ENCODE measurements around the gene GAS5. TPM values are rescaled to one million over a fixed set of nuclear protein-coding genes. Genes with fewer than 3 reads are reported as not detected.
A peak's percentile ranks its signal among the peaks of the same experiment; 100 is the strongest.

The GAS5 gene
- total and polyA plus RNA-seq, 9 of the 15 experiments (the other 6 are each of a cell fraction or from before 2014, with no cell fraction given), result 565 to 1,860 (median 1,006) TPM

GRCh38 chr1:173866413-173867115 is 1.2 kb downstream of the GAS5 start:
- peak overlapping the region; percentile 86 for H3K4me3 ChIP-seq
- no peaks in the 10 kb centered on the region; a peak in 1 of 5 replicates for H3K27me3 ChIP-seq (ENCODE audit: control insufficient read depth in 2 of 2, insufficient read depth in 2 of 2, low read length in 2 of 2)
- BruUV-seq (replicated peaks), result no TSS peak
- TF ChIP-seq SMARCA4 (IDR thresholded peaks at IDR 0.05), result peak; percentile 37; the same call in 1 of the 2 replicates
- TF ChIP-seq SIRT6 (IDR thresholded peaks at IDR 0.05; ENCODE audit: low read depth, low read length), result peak; percentile 37
- TF ChIP-seq RBM22 (IDR thresholded peaks at IDR 0.05; ENCODE audit: low read depth, low read length, poor library complexity, severe bottlenecking), result peak; percentile 23
- 0 out of 2 replicates have a peak, but pooled peaks have one; percentile 59 for TF ChIP-seq HDGF (IDR thresholded peaks at IDR 0.05)
- TF ChIP-seq TRIM25 (IDR thresholded peaks at IDR 0.05; ENCODE audit: borderline replicate concordance), result peak; percentile 27; the same call in 1 of the 2 replicates
- no peak for TF ChIP-seq PTBP1 (IDR thresholded peaks at IDR 0.05; ENCODE audit: low read depth, low read length)
- no peak for TF ChIP-seq C11orf30 (IDR thresholded peaks at IDR 0.05; ENCODE audit: low read depth)
- 0 out of 2 replicates have a peak, but pooled peaks have one; percentile 37 for TF ChIP-seq ZBTB26 (CRISPR knock-in tag; IDR thresholded peaks at IDR 0.05)
- peak; percentile 45 for TF ChIP-seq SMAD1 (IDR thresholded peaks at IDR 0.05; ENCODE audit: low read depth, low read length, partially characterized antibody)
- no peak for TF ChIP-seq PHTF2 (CRISPR knock-in tag; IDR thresholded peaks at IDR 0.05)
- TF ChIP-seq POLR2A (conservative IDR thresholded peaks at IDR 0.05), result peak; percentile 29
- TF ChIP-seq U2AF1 (optimal IDR thresholded peaks at IDR 0.05; ENCODE audit: low read depth, low read length), result peak; percentile 80
- peak; percentile 24; the same call in 1 of the 2 replicates for TF ChIP-seq TEAD4 (IDR thresholded peaks at IDR 0.05; ENCODE audit: low read length)
- no peak for TF ChIP-seq TEAD4 (CRISPR knock-in tag; IDR thresholded peaks at IDR 0.05; ENCODE audit: borderline replicate concordance)
- TF ChIP-seq, protein P1, sequence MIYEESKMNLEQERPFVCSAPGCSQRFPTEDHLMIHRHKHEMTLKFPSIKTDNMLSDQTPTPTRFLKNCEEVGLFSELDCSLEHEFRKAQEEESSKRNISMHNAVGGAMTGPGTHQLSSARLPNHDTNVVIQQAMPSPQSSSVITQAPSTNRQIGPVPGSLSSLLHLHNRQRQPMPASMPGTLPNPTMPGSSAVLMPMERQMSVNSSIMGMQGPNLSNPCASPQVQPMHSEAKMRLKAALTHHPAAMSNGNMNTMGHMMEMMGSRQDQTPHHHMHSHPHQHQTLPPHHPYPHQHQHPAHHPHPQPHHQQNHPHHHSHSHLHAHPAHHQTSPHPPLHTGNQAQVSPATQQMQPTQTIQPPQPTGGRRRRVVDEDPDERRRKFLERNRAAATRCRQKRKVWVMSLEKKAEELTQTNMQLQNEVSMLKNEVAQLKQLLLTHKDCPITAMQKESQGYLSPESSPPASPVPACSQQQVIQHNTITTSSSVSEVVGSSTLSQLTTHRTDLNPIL (CRISPR knock-in tag; IDR thresholded peaks at IDR 0.05), result peak; percentile 61; the same call in 1 of the 2 replicates
- TF ChIP-seq POLR2H (tag; IDR thresholded peaks at IDR 0.05; ENCODE audit: low read depth), result peak; percentile 32; the same call in 1 of the 2 replicates
- TF ChIP-seq ZNF551 (CRISPR knock-in tag; IDR thresholded peaks at IDR 0.05), result 0 out of 2 replicates have a peak, but pooled peaks have one; percentile 31
- TF ChIP-seq ZNF197 (CRISPR knock-in tag; IDR thresholded peaks at IDR 0.05; ENCODE audit: low read depth), result no peak

More at GRCh38 chr1:173866413-173867115, 1.2 kb downstream of the GAS5 start:
- Histone ChIP-seq H3K36me3 (ENCODE audit: control insufficient read depth, insufficient read depth, low read length) (peaks cover 58% of the 10 kb centered on the region), H4K20me1 (replicated peaks; ENCODE audit: control insufficient read depth, insufficient read depth, low read length) (peaks cover 47% of the 10 kb centered on the region), H3K9ac (ENCODE audit: insufficient read depth in 1 of 2, low read depth in 2 of 2, low read length in 2 of 2) (peak overlapping the region; percentile 92 to 97), H3K4me2 (ENCODE audit: insufficient read depth, low read length) (peak overlapping the region; percentile 100), H2AFZ (ENCODE audit: low read depth, low read length) (no peak overlapping the region), H3K4me1 (replicated peaks in 1 of 2; ENCODE audit: control insufficient read depth in 2 of 2, insufficient read depth in 2 of 2, low read length in 2 of 2) (peaks cover 17 to 33% of the 10 kb centered on the region in 2 experiments), H3K27ac (ENCODE audit: extremely low read depth, low read depth, low read length) (peak overlapping the region; percentile 95), H3K9me3 (replicated peaks; ENCODE audit: control insufficient read depth, insufficient read depth, low read depth, low read length) (no peaks in the 10 kb centered on the region), H3K9me1 (ENCODE audit: control insufficient read depth, insufficient read depth, low read length) (peaks cover 2% of the 10 kb centered on the region), H3K79me2 (ENCODE audit: control insufficient read depth, insufficient read depth, low read length) (peaks cover 77% of the 10 kb centered on the region)
- ATAC-seq (no peak), DNase-seq (ENCODE audit: extremely low read depth in 1 of 4, low spot score in 3 of 4) (peak in 1 of 4 experiments; percentile 44), FAIRE-seq (no peak)
- POLR2A ChIA-PET, result interaction anchor here (1.1 to 9.7 kb wide), 9 partner anchors 13 to 436 kb away, joined by 3 to 183 read pairs (median 19); partner anchors contain the start of genes CENPL and DARS2
- CTCF ChIA-PET (ENCODE audit: low intra/inter-chr PET ratio), result no interaction called here
- in situ Hi-C loops (cut with MboI), result no loop called here
- intact Hi-C loops (cut with micrococcal nuclease), result loop anchor here (5.0 kb wide), 1 partner anchor 389 kb away; the partner anchor contains the start of gene PRDX6
- 0% methylated on average over 2 of the region's 2 CpGs for WGBS (ENCODE audit: insufficient coverage, low coverage, missing lambda C conversion rate)
